NCI-H1417 treated with DMSO at 0.1 percent for 48 hours (cell line): Measurements from ENCODE around the gene PRKCD.

Experiments
- DNase-seq: peaks from one replicate; lab custom pipeline; 2025; lab: John Stamatoyannopoulos, UW

Gene PRKCD

GRCh38 chr3:53160660-53161449 lies at the start of gene PRKCD:
Gene PRKCD, plus strand, starts transcription at chr3:53161209. Its CDS starts 17,214 bp downstream, at chr3:53178423.
- no peak for DNase-seq

GRCh38 chr3:53111822-53112221 lies 49.2 kb upstream of the PRKCD start:
- no peak for DNase-seq

GRCh38 chr3:53113293-53114010 lies 47.6 kb upstream of the PRKCD start:
- no peak for DNase-seq

- peak; percentile 1 for DNase-seq
These were observed 47.0 kb upstream of the PRKCD start for GRCh38 chr3:53114011-53114400.

- DNase-seq, result no peak
These were observed 46.5 kb upstream of the PRKCD start for GRCh38 chr3:53114412-53115074.

GRCh38 chr3:53116956-53117355 lies 44.1 kb upstream of the PRKCD start:
- DNase-seq, result no peak

- no peak for DNase-seq
These were observed 40.7 kb upstream of the PRKCD start for GRCh38 chr3:53120336-53120735.

GRCh38 chr3:53122255-53122932 lies 38.6 kb upstream of the PRKCD start:
- no peak for DNase-seq

- no peak for DNase-seq
These were observed 38.1 kb upstream of the PRKCD start for GRCh38 chr3:53122933-53123305.

- DNase-seq, result no peak
These were observed 37.5 kb upstream of the PRKCD start for GRCh38 chr3:53123510-53123909.

GRCh38 chr3:53123953-53124352 lies 37.1 kb upstream of the PRKCD start:
- no peak for DNase-seq

GRCh38 chr3:53126601-53127000 lies 34.4 kb upstream of the PRKCD start:
- no peak for DNase-seq

GRCh38 chr3:53129344-53129743 lies 31.7 kb upstream of the PRKCD start:
- no peak for DNase-seq

GRCh38 chr3:53130179-53131061 lies 30.6 kb upstream of the PRKCD start, which contains the start of gene RFT1:
Gene RFT1, minus strand, starts transcription at chr3:53130435. Its CDS starts 35 bp downstream, at chr3:53130400.
- peak; percentile 66 for DNase-seq

- DNase-seq, result no peak
These were observed 29.9 kb upstream of the PRKCD start for GRCh38 chr3:53131096-53131495.

GRCh38 chr3:53132347-53132746 lies 28.7 kb upstream of the PRKCD start:
- no peak for DNase-seq

- DNase-seq, result no peak
These were observed 26.3 kb upstream of the PRKCD start for GRCh38 chr3:53134631-53135232.

- no peak for DNase-seq
These were observed 23.8 kb upstream of the PRKCD start for GRCh38 chr3:53137221-53137620.

GRCh38 chr3:53137835-53138446 lies 23.1 kb upstream of the PRKCD start:
- no peak for DNase-seq
